GM12891 (cell line): Measurements from ENCODE around the gene HUS1. TPM values are rescaled to one million over a fixed set of nuclear protein-coding genes. Genes with fewer than 3 reads are reported as not detected.
A peak's percentile ranks its signal among the peaks of the same experiment; 100 is the strongest.

Source experiments
- DNase-seq: peaks from one replicate; pipeline ENCODE4 v3.0.0; 2011; ENCODE audit warnings: low spot score; ENCODE audit not compliant: insufficient read length
- FAIRE-seq: peaks from 2 replicates; lab custom pipeline; 2011; peaks lifted over from hg19 to GRCh38; lab: Jason Lieb, UNC
- PAX5 ChIP-seq: IDR thresholded peaks from 2 replicates; pipeline ENCODE4 v1.6.1; 2011; ENCODE audit warnings: low read length, moderate library complexity, mild to moderate bottlenecking; ENCODE audit not compliant: insufficient read depth, severe bottlenecking
- POLR2A ChIP-seq: IDR thresholded peaks from 2 replicates; pipeline ENCODE4 v1.6.1; 2011; ENCODE audit warnings: low read depth, low read length, control low read depth
- POLR2AphosphoS5 ChIP-seq: IDR thresholded peaks from 2 replicates; pipeline ENCODE4 v1.6.1; 2011; ENCODE audit warnings: low read depth, low read length, control low read depth
- POU2F2 ChIP-seq: IDR thresholded peaks from 2 replicates; pipeline ENCODE4 v1.6.1; 2011; ENCODE audit warnings: low read depth, mild to moderate bottlenecking, control low read depth, low read length, moderate library complexity
- SPI1 ChIP-seq: IDR thresholded peaks from 2 replicates; pipeline ENCODE4 v1.6.1; 2011; ENCODE audit warnings: low read depth, low read length, control low read depth
- TAF1 ChIP-seq: IDR thresholded peaks from 2 replicates; pipeline ENCODE4 v1.6.1; 2011; ENCODE audit warnings: low read depth, low read length, control low read depth
- polyA plus RNA-seq: library from polyadenylated mRNA; unstranded; fragments of >200 nt; gene quantifications from one replicate; pipeline ENCODE4 v1.2.1, GENCODE V29; 2012; ENCODE audit warnings: low read depth, missing spikeins, inconsistent platforms; ENCODE audit not compliant: missing spikeins

Gene HUS1
- polyA plus RNA-seq: 12.8 TPM

DNA sequence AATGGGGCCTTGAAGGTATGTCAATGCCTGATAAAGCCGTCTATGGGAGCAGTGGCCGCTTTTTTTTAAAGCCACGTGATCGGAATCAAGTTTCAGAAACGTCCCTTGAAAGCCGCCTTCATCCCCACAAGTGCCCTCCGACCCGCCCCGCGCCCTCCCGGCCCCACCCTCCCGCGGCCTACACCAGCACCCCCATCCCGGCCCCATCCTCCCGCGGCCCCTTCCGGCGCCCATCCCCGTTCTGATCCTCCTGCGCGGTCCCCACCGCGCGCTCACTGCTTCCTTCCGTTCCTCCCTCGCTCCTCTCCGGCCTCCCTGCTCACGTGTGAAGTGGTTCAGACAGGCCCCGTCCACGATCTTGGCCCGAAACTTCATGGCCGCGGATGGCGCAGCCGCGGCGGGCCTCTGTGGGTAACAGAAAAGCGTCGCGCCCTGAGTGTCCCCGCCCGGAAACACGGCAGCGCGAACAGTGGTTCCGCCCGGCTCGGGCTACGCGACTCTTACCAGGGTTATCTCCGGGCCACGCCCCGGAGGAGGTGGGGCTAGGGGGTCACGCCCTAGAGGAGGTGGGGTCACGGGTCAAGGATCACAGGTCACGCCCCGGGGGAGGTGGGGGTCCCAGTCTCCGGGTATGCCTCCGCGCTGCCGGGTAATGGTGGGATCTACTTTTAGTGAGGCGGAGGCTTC is at the start of gene HUS1:
HUS1 (minus strand) TSS at position 471 of the 687 bp plus-strand sequence; CDS start at position 375, 96 bp downstream.
- FAIRE-seq (peak; percentile 98), DNase-seq (peak; percentile 84)
- TF ChIP-seq TAF1 (peak; percentile 66), POU2F2 (peak; percentile 79), POLR2A (peak; percentile 85), SPI1 (no peak), POLR2AphosphoS5 (peak; percentile 86), PAX5 (peak; percentile 84)

DNA sequence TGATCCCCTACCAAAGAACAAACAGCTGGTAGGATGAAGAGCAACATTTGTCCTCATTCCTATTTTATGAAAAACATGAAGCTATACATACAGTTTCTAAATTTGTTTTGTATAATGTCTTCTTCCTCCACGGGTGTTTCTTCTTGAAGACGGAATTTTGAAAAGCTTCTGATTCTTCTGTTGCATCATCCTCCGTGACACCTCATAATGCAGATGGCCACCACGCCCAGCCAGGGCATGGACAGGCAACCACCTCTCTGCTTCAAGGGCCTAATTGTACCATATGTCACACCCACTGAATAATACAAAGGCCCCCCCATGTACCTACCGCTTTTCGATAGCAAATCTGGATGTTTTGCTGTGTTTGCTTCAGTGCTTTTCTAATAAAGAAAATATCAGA is 49.5 kb upstream of the HUS1 start, which contains the start of gene SUN3:
SUN3 (minus strand) TSS at position 170 of the 400 bp plus-strand sequence; CDS start at position 1, 169 bp downstream.
- no peak for DNase-seq
- no peak for FAIRE-seq
- TF ChIP-seq SPI1 (no peak), POU2F2 (no peak), POLR2AphosphoS5 (no peak)

DNA sequence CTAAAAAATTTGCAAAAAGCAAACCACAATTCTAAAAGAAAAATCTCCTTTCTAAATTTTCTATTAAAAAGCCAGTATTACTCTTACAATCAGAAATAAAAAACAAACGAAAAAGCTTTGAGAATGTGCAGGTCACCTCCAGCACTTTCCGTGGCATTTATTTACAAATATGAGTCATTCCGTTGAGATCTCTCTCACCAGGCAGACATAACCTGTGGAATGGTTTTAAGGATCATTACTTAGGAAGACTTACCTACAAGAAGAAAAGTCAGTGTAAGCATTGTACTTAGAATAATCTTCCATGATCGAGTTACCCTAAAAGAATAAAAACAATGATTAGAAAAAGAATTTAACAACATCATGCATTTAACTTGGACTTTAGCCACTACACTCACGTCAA is 46.2 kb upstream of the HUS1 start:
- FAIRE-seq: no peak
- DNase-seq: no peak
- no peak for TF ChIP-seq TAF1
- no peak for TF ChIP-seq PAX5
- TF ChIP-seq SPI1: no peak
- no peak for TF ChIP-seq POLR2A
- no peak for TF ChIP-seq POU2F2
- TF ChIP-seq POLR2AphosphoS5: no peak

DNA sequence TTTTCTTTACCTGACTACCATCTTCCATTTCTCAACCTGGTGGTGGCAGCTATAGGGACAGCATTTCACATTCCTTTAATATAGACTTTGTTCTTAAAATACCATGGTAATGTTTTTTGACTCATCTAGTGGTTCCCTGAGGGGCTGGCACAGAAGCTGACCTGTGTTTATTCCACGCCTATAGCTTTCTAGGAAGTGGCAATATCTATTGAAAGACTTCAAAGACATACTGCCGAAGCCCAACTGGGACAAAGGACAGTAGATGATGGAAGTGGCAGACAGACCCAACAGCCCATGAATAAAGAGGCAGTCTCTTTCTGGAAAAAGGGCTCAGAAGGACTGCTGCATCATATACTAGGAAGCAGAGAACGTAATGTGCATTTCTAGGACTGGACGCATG is 38.3 kb upstream of the HUS1 start:
- FAIRE-seq: no peak
- TF ChIP-seq PAX5: no peak
- no peak for TF ChIP-seq POU2F2
- no peak for TF ChIP-seq SPI1
- no peak for TF ChIP-seq POLR2A
- TF ChIP-seq TAF1: no peak
- TF ChIP-seq POLR2AphosphoS5: no peak

DNA sequence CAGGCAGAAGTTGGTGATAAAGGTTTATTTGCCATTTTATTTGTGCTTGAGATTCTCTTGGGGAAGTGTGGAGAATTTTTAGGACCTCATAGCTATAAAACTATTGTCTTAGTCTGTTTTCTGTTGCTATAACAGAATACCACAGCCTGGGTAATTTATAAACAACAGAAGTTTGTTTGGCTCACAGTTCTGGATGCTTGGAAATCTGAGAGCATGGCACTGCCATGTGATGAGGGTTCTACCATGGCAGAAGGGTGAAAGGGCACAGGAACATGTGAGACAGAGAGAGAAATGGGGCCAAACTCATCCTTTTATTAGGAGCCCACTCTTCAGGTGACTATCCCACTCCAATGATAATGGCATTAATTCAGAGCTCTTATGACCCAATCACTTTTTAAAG is 37.2 kb upstream of the HUS1 start:
- FAIRE-seq (no peak), DNase-seq (no peak)
- no peak for TF ChIP-seq POLR2AphosphoS5
- TF ChIP-seq SPI1: no peak
- TF ChIP-seq TAF1: no peak
- TF ChIP-seq PAX5: no peak
- no peak for TF ChIP-seq POLR2A
- no peak for TF ChIP-seq POU2F2

More for the DNA sequence above, 38.3 kb upstream of the HUS1 start:
- DNase-seq: no peak

DNA sequence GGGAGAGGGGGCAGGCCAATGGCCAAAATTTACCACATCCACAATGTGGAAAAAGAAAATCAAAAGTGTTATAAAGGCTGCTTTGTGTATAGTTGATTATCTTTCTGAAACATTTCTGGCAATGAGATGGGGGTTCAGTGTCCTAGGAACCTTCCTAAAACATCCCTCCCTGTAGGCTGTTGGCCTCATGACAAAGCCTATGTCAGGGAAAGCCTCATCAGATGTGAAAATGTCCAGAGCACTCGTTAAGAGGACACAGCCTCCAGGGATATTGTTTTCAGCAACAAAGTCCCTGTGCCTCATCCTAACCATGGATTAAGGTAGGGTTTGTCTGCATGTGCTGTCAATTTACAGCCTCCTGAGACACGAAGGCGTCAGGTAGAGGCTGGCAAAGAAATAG is 32.5 kb upstream of the HUS1 start:
- FAIRE-seq: peak; percentile 13
- no peak for DNase-seq
- TF ChIP-seq POLR2A (no peak), POLR2AphosphoS5 (no peak), POU2F2 (no peak), TAF1 (no peak), SPI1 (no peak), PAX5 (no peak)

DNA sequence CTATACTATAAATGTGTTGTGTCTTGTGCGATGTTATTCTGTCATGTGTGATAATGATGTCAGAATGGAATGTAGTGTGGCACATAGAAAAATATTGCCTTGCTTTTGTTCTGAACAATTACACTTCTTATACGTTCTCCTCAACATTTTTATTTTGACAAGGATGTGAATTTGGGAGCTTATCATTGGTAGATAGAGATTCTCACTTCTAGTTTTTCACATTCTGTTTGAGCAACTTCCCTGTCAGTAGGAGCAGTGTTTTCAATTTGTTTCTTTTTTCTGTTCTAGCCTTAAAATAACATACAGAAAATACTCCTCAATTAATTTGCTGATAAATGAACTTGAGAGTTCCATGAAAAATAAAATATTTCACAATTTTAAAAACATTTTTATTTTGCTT is 31.9 kb upstream of the HUS1 start:
- FAIRE-seq (peak; percentile 59), DNase-seq (no peak)
- TF ChIP-seq TAF1 (no peak), SPI1 (no peak; the same call in 1 of the 2 replicates), POLR2AphosphoS5 (no peak), POLR2A (no peak), POU2F2 (no peak), PAX5 (no peak)

DNA sequence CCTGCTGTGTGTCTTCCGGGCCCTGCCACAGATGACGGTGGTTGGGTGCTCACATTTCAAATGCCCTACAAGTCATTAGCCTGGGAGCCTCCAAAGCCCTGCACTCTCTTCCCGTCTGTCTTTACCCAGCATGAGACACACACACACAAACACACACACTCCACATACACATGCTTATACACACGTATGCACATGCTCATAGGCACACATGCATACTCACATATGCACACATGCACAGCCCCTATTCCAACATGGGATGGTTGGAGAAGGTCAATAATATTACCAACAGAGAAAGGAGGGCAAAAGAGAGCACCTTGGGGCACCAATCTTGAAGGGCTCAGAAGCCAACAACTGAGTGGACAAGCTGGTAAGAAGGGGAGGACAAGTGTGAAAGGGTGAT is 30.5 kb upstream of the HUS1 start:
- TF ChIP-seq POLR2A (no peak), SPI1 (no peak), TAF1 (no peak), POU2F2 (no peak), PAX5 (no peak), POLR2AphosphoS5 (no peak)
- FAIRE-seq (no peak), DNase-seq (no peak)

DNA sequence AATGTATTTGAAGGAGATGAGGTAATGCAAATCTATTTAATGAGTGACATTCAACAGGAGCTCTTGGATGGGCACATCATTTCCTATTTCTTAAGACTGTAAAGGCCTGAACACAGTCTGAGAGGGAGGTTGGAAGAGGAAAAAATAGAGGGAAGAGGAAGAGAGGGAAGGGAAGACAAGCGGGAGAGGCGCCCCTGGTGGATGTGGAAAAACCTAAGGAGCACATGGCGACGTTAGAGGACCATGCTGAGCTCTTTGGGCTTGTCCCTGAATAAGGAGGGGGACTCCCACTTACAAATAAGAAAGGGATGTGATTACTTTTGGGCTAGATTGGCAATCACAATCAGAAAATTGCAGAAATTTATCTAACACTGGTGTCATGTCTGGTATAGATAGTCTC is 29.8 kb upstream of the HUS1 start:
- no peak for TF ChIP-seq PAX5
- TF ChIP-seq POU2F2: no peak
- no peak for TF ChIP-seq SPI1
- TF ChIP-seq POLR2AphosphoS5: no peak
- TF ChIP-seq TAF1: no peak
- no peak for TF ChIP-seq POLR2A
- DNase-seq (no peak), FAIRE-seq (no peak)

DNA sequence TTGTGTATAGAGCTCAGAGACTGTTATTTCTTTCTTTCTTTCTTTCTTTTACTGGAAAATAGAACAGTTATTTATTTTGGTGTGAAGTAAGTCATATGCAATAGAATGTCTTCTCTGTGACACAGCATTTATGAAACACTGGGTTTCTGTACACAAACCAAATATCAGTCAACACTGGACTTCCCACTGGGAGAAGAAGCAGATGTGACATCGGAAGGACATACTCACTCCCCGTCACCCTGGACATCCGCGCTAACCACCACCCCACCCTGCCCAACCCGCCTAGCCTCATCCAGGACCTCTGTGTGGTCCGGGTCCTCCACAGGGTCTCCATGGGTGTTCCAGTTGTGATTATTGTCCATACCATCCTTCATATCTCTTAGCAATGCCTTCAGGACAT is 27.5 kb upstream of the HUS1 start:
- no peak for DNase-seq
- FAIRE-seq: no peak
- TF ChIP-seq POLR2A: no peak
